ENCODE results near the gene TTC21B.

DNA sequence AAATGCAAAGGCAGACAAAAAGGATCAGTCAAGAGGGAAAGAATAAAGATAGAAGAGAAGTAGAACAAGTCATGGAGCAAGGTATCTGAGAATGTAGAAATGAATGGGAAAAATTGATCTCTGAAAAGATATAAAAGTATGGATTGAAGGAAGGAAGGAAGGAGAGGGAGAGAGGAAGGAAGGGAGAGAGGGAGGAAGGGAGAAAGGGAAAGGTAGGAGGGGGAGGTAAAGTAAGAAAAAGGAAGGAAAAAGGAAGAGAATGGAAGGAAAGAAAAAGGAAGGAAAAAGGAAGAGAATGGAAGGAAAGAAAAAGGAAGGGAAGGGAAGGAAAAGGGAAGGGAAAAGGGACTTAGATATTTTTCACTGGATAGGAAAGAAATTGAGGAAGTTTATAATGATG, 31.5 kb upstream of the TTC21B start:
- TF ChIP-seq JUND (IDR thresholded peaks at IDR 0.05; ENCODE audit: low read length) (no peak), POLR2AphosphoS5 (IDR thresholded peaks at IDR 0.05; ENCODE audit: low read depth, low read length) (no peak), RBBP5 (IDR thresholded peaks at IDR 0.05; ENCODE audit: borderline replicate concordance, low read depth, low read length) (no peak), RAD21 (IDR thresholded peaks at IDR 0.05 in 1 of 2, conservative IDR thresholded peaks at IDR 0.05 in 1 of 2; ENCODE audit: low read depth in 2 of 2, low read length in 2 of 2) (no peak), GABPA (IDR thresholded peaks at IDR 0.05; ENCODE audit: borderline replicate concordance, insufficient read depth, low read length) (no peak), HDAC2 (IDR thresholded peaks at IDR 0.05; ENCODE audit: borderline replicate concordance in 1 of 2, low read depth in 2 of 2, low read length in 2 of 2) (no peak), EZH2 (IDR thresholded peaks at IDR 0.05; ENCODE audit: low read depth, low read length, severe bottlenecking) (no peak), TEAD4 (IDR thresholded peaks at IDR 0.05; ENCODE audit: low read depth, low read length) (no peak), EP300 (IDR thresholded peaks at IDR 0.05; ENCODE audit: borderline replicate concordance in 1 of 2, low read depth in 2 of 2, low read length in 2 of 2) (no peak)
- TF ChIP-seq, protein P1, sequence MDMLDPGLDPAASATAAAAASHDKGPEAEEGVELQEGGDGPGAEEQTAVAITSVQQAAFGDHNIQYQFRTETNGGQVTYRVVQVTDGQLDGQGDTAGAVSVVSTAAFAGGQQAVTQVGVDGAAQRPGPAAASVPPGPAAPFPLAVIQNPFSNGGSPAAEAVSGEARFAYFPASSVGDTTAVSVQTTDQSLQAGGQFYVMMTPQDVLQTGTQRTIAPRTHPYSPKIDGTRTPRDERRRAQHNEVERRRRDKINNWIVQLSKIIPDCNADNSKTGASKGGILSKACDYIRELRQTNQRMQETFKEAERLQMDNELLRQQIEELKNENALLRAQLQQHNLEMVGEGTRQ (IDR thresholded peaks at IDR 0.05; ENCODE audit: low read length): no peak
- TF ChIP-seq, protein P2, sequence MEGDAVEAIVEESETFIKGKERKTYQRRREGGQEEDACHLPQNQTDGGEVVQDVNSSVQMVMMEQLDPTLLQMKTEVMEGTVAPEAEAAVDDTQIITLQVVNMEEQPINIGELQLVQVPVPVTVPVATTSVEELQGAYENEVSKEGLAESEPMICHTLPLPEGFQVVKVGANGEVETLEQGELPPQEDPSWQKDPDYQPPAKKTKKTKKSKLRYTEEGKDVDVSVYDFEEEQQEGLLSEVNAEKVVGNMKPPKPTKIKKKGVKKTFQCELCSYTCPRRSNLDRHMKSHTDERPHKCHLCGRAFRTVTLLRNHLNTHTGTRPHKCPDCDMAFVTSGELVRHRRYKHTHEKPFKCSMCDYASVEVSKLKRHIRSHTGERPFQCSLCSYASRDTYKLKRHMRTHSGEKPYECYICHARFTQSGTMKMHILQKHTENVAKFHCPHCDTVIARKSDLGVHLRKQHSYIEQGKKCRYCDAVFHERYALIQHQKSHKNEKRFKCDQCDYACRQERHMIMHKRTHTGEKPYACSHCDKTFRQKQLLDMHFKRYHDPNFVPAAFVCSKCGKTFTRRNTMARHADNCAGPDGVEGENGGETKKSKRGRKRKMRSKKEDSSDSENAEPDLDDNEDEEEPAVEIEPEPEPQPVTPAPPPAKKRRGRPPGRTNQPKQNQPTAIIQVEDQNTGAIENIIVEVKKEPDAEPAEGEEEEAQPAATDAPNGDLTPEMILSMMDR (IDR thresholded peaks at IDR 0.05; ENCODE audit: control extremely low read depth in 1 of 3, insufficient read depth in 1 of 3, low read depth in 1 of 3, low read length in 3 of 3): no peak
